ENCODE results near the gene KANSL1L. TPM values are rescaled to one million over a fixed set of nuclear protein-coding genes. Genes with fewer than 3 reads are reported as not detected.
"Not testable (repeated sequence)": the region's sequence is repeated elsewhere in the genome, so short reads cannot be mapped to it uniquely, and the experiment has no call there.

The KANSL1L gene
- total RNA-seq, 2 experiments from 2014 or later = 4.8 to 5.4 TPM

- no peak for TF ChIP-seq CTCF (IDR thresholded peaks at IDR 0.05)
- ATAC-seq = no peak
- Mint-ChIP-seq H3K9me3 (peaks cover 5% of the 10 kb centered on the region), H3K4me1 (ENCODE audit: low read depth) (peaks cover 19% of the 10 kb centered on the region), H3K4me3 (no peak overlapping the region), H3K27me3 (no peaks in the 10 kb centered on the region), H3K36me3 (ENCODE audit: low read depth) (no peaks in the 10 kb centered on the region), H3K27ac (no peak overlapping the region)
- intact Hi-C loops (cut with micrococcal nuclease) = no loop called here
- ChIA-PET POLR2A (no interaction called here), CTCF (interaction anchor here (0.8 kb wide), 1 partner anchor 1865 kb away, joined by 3 read pairs; no protein-coding TSS in a partner anchor)
- DNase-seq = no peak
Measured at GRCh38 chr2:210177769-210178168, 6.6 kb upstream of the KANSL1L start.

- H3K27ac Mint-ChIP-seq; ATAC-seq; intact Hi-C loops (cut with micrococcal nuclease); H3K4me3 Mint-ChIP-seq; POLR2A ChIA-PET; H3K9me3 Mint-ChIP-seq; DNase-seq; H3K36me3 Mint-ChIP-seq (ENCODE audit: low read depth); H3K27me3 Mint-ChIP-seq: not testable (repeated sequence)
- peaks cover 20% of the 10 kb centered on the region for H3K4me1 Mint-ChIP-seq (ENCODE audit: low read depth)
- CTCF ChIA-PET = interaction anchor here (0.8 kb wide), 1 partner anchor 1865 kb away, joined by 3 read pairs; no protein-coding TSS in a partner anchor
Measured at GRCh38 chr2:210177115-210177514, 5.9 kb upstream of the KANSL1L start.

- DNase-seq = no peak
- CTCF ChIA-PET = interaction anchor here (2.1 kb wide), 1 partner anchor 20 kb away, joined by 4 read pairs; no protein-coding TSS in a partner anchor
- TF ChIP-seq CTCF (IDR thresholded peaks at IDR 0.05) = no peak
- peaks cover 2% of the 10 kb centered on the region for H3K27me3 Mint-ChIP-seq
- POLR2A ChIA-PET = no interaction called here
- ATAC-seq = no peak
- H3K4me3 Mint-ChIP-seq = no peak overlapping the region
- intact Hi-C loops (cut with micrococcal nuclease) = loop anchor here (5.0 kb wide), 1 partner anchor 172 kb away; the partner anchor contains the start of gene RPE
- H3K27ac Mint-ChIP-seq = no peak overlapping the region
- peaks cover 4% of the 10 kb centered on the region for H3K9me3 Mint-ChIP-seq
- no peaks in the 10 kb centered on the region for H3K36me3 Mint-ChIP-seq (ENCODE audit: low read depth)
- H3K4me1 Mint-ChIP-seq (ENCODE audit: low read depth) = peaks cover 10% of the 10 kb centered on the region
Measured at GRCh38 chr2:210174086-210174485, 2.9 kb upstream of the KANSL1L start.

GRCh38 chr2:210172219-210172575 is 988 bp upstream of the KANSL1L start:
- ATAC-seq (no peak), DNase-seq (no peak)
- ChIA-PET CTCF (interaction anchor here (0.9 to 2.3 kb wide), 3 partner anchors 9 to 23 kb away, joined by 3 to 6 read pairs (median 4); no protein-coding TSS in a partner anchor), POLR2A (no interaction called here)
- Mint-ChIP-seq H3K9me3 (peaks cover 4% of the 10 kb centered on the region), H3K36me3 (ENCODE audit: low read depth) (no peaks in the 10 kb centered on the region), H3K4me3 (peak overlapping the region; percentile 87), H3K27me3 (peaks cover 2% of the 10 kb centered on the region), H3K4me1 (ENCODE audit: low read depth) (peaks cover 26% of the 10 kb centered on the region), H3K27ac (no peak overlapping the region)
- intact Hi-C loops (cut with micrococcal nuclease) = loop anchor here (5.0 kb wide), 1 partner anchor 170 kb away; the partner anchor contains the start of gene RPE
- no peak for TF ChIP-seq CTCF (IDR thresholded peaks at IDR 0.05)

GRCh38 chr2:210170446-210171303 is 534 bp downstream of the KANSL1L start:
- H3K36me3 Mint-ChIP-seq (ENCODE audit: low read depth) = no peaks in the 10 kb centered on the region
- intact Hi-C loops (cut with micrococcal nuclease) = loop anchor here (5.0 kb wide), 1 partner anchor 168 kb away; the partner anchor contains the start of gene RPE
- ChIA-PET POLR2A (no interaction called here), CTCF (interaction anchor here (2.3 kb wide), 1 partner anchor 24 kb away, joined by 6 read pairs; no protein-coding TSS in a partner anchor)
- no peak for TF ChIP-seq CTCF (IDR thresholded peaks at IDR 0.05)
- peak; percentile 80 for ATAC-seq
- DNase-seq = peak; percentile 98
- peaks cover 28% of the 10 kb centered on the region for H3K4me1 Mint-ChIP-seq (ENCODE audit: low read depth)
- no peaks in the 10 kb centered on the region for H3K9me3 Mint-ChIP-seq
- H3K27me3 Mint-ChIP-seq = peaks cover 2% of the 10 kb centered on the region
- peak overlapping the region; percentile 96 for H3K27ac Mint-ChIP-seq
- H3K4me3 Mint-ChIP-seq = peak overlapping the region; percentile 87
